K562 (cell line): ENCODE data around the gene HSDL2. TPM values are rescaled to one million over a fixed set of nuclear protein-coding genes. Genes with fewer than 3 reads are reported as not detected.
A peak's percentile ranks its signal among the peaks of the same experiment; 100 is the strongest.

ENCODE experiments used
- CBFA2T3 ChIP-seq: fragments of 450-650 bp; IDR thresholded peaks from 2 replicates; pipeline ENCODE4 v1.6.1; 2017
- ELF4 ChIP-seq: fragments of 450-650 bp; formaldehyde crosslinking; IDR thresholded peaks from 2 replicates; pipeline ENCODE4 v1.4.0; 2022; ENCODE audit warnings: missing genetic modification characterization
- EZH2 ChIP-seq: IDR thresholded peaks from 2 replicates; pipeline ENCODE4 v1.6.1; 2012; ENCODE audit warnings: low read depth, mild to moderate bottlenecking, inconsistent platforms, low read length, borderline replicate concordance
- FOXA3 ChIP-seq, 2 experiments: fragments of 450-650 bp in 1 of 2; sonication (generic) in 1 of 2; formaldehyde crosslinking; IDR thresholded peaks in 1 of 2; conservative IDR thresholded peaks in 1 of 2; 2 replicates each; pipeline versions ENCODE4 v1.4.0 to v1.8.0; 2020 to 2022; ENCODE audit warnings: mild to moderate bottlenecking in 2 of 2, missing genetic modification reagents in 1 of 2
- HMGN3 ChIP-seq: IDR thresholded peaks from 2 replicates; pipeline ENCODE4 v1.6.1; 2011; ENCODE audit warnings: borderline replicate concordance, low read depth, mild to moderate bottlenecking, mixed read lengths, low read length; ENCODE audit not compliant: insufficient read length; ENCODE audit errors: extremely low read depth
- PTTG1 ChIP-seq: fragments of 450-650 bp; IDR thresholded peaks from 2 replicates; pipeline ENCODE4 v1.6.1; 2016; ENCODE audit warnings: low read depth, mild to moderate bottlenecking, missing genetic modification characterization, missing compliant biosample characterization
- PYGO2 ChIP-seq: fragments of 450-650 bp; IDR thresholded peaks from 2 replicates; pipeline ENCODE4 v1.6.1; 2016; ENCODE audit warnings: mild to moderate bottlenecking, missing genetic modification characterization, moderate library complexity, missing compliant biosample characterization
- RAD21 ChIP-seq, 2 experiments: fragments of 250-450 bp in 1 of 2; fragments of 450-650 bp in 1 of 2; sonication (Bioruptor Pico) in 1 of 2; formaldehyde crosslinking in 1 of 2; IDR thresholded peaks in 1 of 2; conservative IDR thresholded peaks in 1 of 2; 2 replicates each; pipeline versions ENCODE4 v1.4.0 to v1.8.0; 2020 to 2022; ENCODE audit warnings: mild to moderate bottlenecking in 2 of 2, moderate library complexity in 1 of 2
- SMARCB1 ChIP-seq: IDR thresholded peaks from 2 replicates; pipeline ENCODE4 v1.6.1; 2011; ENCODE audit warnings: improper control_type of control experiment, low read depth; ENCODE audit not compliant: insufficient read length
- TAF7 ChIP-seq: fragments of 450-650 bp; IDR thresholded peaks from 2 replicates; pipeline ENCODE4 v1.6.1; 2016; ENCODE audit warnings: missing genetic modification characterization, missing compliant biosample characterization
- TFAM ChIP-seq: fragments of 250-450 bp; sonication (Bioruptor Pico); conservative IDR thresholded peaks from 2 replicates; pipeline ENCODE4 v1.5.0; 2021; ENCODE audit warnings: mild to moderate bottlenecking, moderate library complexity
- ZFX ChIP-seq: sonication (generic); formaldehyde crosslinking; IDR thresholded peaks from 2 replicates; pipeline ENCODE4 v1.8.0; 2022; ENCODE audit warnings: mild to moderate bottlenecking, missing genetic modification reagents, moderate library complexity
- ZNF175 ChIP-seq: fragments of 200-800 bp; sonication (Bioruptor generic); IDR thresholded peaks from 2 replicates; pipeline ENCODE4 v1.6.1; 2016; ENCODE audit warnings: low read depth, mild to moderate bottlenecking, missing genetic modification characterization, missing compliant biosample characterization
- ZNF584 ChIP-seq: fragments of 200-800 bp; sonication (Bioruptor generic); IDR thresholded peaks from 2 replicates; pipeline ENCODE4 v1.6.1; 2016; ENCODE audit warnings: low read depth, mild to moderate bottlenecking, missing genetic modification characterization, missing compliant biosample characterization
- ZNF589 ChIP-seq: fragments of 200-800 bp; sonication (Bioruptor generic); IDR thresholded peaks from 2 replicates; pipeline ENCODE4 v1.6.1; 2016; ENCODE audit warnings: low read depth, missing genetic modification characterization, missing compliant biosample characterization
- polyA plus RNA-seq, 8 experiments: library from polyadenylated mRNA; depleted of rRNA in 4 of 8; stranded (reverse) in 5 of 8; unstranded in 3 of 8; fragments of >200 nt; fragmentation: Nextera tagmentation in 2 of 8; fragmentation: Illumina TruSeq in 1 of 8; extraction: Ambion mirVana in 2 of 8; extraction: Trizol in 1 of 8; gene quantifications; 2 replicates each; pipeline versions ENCODE4 v1.2.1 to v1.2.3, GENCODE V29; 2011 to 2014; ENCODE audit warnings: inconsistent platforms in 1 of 8, missing spikeins in 1 of 8
- total RNA-seq, 7 experiments: library from RNA; depleted of rRNA in 6 of 7; stranded (reverse); fragments of >200 nt in 6 of 7; fragmentation: Illumina TruSeq in 2 of 7; extraction: Trizol in 2 of 7; gene quantifications; 2 replicates each; pipeline versions ENCODE4 v1.2.1 to v1.2.3, GENCODE V29; 2011 to 2021; ENCODE audit warnings: low replicate concordance in 1 of 7
- TF ChIP-seq, protein P1 (sequence below): fragments of 250-450 bp; sonication (Bioruptor Pico); IDR thresholded peaks from 2 replicates; pipeline ENCODE4 v1.4.0; 2020; ENCODE audit warnings: mild to moderate bottlenecking
- TF ChIP-seq, protein P2 (sequence below): fragments of 200-800 bp; sonication (Bioruptor generic); IDR thresholded peaks from 2 replicates; pipeline ENCODE4 v1.6.1; 2017; ENCODE audit warnings: missing genetic modification characterization, missing compliant biosample characterization
- TF ChIP-seq, protein P3 (sequence below): fragments of 250-450 bp; sonication (Bioruptor Pico); IDR thresholded peaks from 2 replicates; pipeline ENCODE4 v1.8.0; 2022; ENCODE audit warnings: moderate library complexity, mild to moderate bottlenecking, inconsistent platforms

HSDL2 gene
- total and polyA plus RNA-seq, 9 of the 15 experiments (the other 6 are each of a cell fraction or from before 2014, with no cell fraction given): 22.8 to 74.1 (median 35.6) TPM

DNA sequence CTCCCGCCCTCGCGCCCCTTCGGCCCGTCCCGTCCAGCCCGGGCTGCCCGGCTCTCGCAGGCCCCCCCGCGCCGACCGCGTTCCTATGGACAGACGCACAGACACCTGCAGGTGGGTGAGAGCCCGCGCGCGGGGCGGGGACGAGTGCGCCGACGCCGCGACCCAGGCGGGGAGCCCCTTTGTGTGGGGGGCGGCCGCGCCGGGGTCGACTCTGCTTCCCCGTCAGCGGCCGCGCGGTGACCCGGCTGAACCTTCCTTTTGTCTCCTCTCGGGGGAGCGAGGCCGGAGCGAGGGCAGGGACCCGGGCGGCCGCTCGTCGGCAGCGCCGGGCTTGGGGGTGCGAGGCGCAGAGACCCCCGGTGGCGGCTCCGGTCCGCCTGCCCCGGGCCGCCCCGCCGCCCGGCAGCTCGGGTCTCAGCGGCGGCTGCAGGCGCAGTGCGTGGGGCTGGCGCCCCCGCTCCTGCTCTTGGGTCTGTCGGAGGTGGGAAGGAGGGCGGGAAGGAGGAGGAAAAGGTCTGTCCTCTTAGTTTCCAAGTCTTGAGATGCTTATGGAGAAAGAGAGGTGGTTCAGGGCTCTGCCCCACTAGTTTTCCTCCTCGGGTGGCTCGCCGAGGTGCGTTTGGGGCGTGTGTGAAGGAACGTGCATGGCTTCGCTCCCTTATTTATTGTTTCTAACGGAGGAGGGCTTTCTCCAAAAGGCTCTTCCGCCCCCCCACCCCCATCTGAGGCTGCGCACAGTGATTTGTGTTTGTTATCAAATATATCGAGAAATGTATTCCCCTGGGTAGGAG, 107.3 kb downstream of the HSDL2 start (continued):
- TF ChIP-seq SMARCB1 (no peak), RAD21 (CRISPR knock-in tag; conservative IDR thresholded peaks at IDR 0.05 in 1 of 2, IDR thresholded peaks at IDR 0.05 in 1 of 2) (peak in 1 of 2 experiments; percentile 22; a peak in 2 of 4 replicates), PYGO2 (tag) (no peak), ZFX (CRISPR knock-in tag) (no peak; the same call in 1 of the 2 replicates), ELF4 (CRISPR knock-in tag) (no peak), FOXA3 (CRISPR knock-in tag; conservative IDR thresholded peaks at IDR 0.05 in 1 of 2, IDR thresholded peaks at IDR 0.05 in 1 of 2) (no peak), ZNF584 (CRISPR knock-in tag) (no peak), EZH2 (no peak), ZNF589 (peak; percentile 66; the same call in 1 of the 2 replicates), PTTG1 (tag) (no peak), HMGN3 (peak; percentile 67), TAF7 (tag) (no peak), CBFA2T3 (no peak), ZNF175 (CRISPR knock-in tag) (no peak), TFAM (CRISPR knock-in tag) (no peak)
- TF ChIP-seq, protein P1, sequence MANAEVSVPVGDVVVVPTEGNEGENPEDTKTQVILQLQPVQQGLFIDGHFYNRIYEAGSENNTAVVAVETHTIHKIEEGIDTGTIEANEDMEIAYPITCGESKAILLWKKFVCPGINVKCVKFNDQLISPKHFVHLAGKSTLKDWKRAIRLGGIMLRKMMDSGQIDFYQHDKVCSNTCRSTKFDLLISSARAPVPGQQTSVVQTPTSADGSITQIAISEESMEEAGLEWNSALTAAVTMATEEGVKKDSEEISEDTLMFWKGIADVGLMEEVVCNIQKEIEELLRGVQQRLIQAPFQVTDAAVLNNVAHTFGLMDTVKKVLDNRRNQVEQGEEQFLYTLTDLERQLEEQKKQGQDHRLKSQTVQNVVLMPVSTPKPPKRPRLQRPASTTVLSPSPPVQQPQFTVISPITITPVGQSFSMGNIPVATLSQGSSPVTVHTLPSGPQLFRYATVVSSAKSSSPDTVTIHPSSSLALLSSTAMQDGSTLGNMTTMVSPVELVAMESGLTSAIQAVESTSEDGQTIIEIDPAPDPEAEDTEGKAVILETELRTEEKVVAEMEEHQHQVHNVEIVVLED: peak; percentile 55; the same call in 1 of the 2 replicates
- TF ChIP-seq, protein P2, sequence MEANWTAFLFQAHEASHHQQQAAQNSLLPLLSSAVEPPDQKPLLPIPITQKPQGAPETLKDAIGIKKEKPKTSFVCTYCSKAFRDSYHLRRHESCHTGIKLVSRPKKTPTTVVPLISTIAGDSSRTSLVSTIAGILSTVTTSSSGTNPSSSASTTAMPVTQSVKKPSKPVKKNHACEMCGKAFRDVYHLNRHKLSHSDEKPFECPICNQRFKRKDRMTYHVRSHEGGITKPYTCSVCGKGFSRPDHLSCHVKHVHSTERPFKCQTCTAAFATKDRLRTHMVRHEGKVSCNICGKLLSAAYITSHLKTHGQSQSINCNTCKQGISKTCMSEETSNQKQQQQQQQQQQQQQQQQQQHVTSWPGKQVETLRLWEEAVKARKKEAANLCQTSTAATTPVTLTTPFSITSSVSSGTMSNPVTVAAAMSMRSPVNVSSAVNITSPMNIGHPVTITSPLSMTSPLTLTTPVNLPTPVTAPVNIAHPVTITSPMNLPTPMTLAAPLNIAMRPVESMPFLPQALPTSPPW (CRISPR knock-in tag): peak; percentile 100
- TF ChIP-seq, protein P3, sequence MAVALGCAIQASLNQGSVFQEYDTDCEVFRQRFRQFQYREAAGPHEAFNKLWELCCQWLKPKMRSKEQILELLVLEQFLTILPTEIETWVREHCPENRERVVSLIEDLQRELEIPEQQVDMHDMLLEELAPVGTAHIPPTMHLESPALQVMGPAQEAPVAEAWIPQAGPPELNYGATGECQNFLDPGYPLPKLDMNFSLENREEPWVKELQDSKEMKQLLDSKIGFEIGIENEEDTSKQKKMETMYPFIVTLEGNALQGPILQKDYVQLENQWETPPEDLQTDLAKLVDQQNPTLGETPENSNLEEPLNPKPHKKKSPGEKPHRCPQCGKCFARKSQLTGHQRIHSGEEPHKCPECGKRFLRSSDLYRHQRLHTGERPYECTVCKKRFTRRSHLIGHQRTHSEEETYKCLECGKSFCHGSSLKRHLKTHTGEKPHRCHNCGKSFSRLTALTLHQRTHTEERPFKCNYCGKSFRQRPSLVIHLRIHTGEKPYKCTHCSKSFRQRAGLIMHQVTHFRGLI (CRISPR knock-in tag): no peak
